Caco-2 (cell line): ENCODE measurements around the gene TSHZ3. TPM values are rescaled to one million over a fixed set of nuclear protein-coding genes. Genes with fewer than 3 reads are reported as not detected.

Experiments
- BruUV-seq: library from RNA; stranded (reverse); fragments of 400-500 nt; replicated peaks from 2 replicates; lab custom pipeline; 2021; lab: Mats Ljungman, UMichigan
- CTCF ChIA-PET: fragments of 300-600 bp; sonication (Branson Sonifier 250); formaldehyde crosslinking; loops from one replicate; lab custom pipeline; 2022; ENCODE audit warnings: antibody characterized with exemption; lab: Charles Lee
- POLR2A ChIA-PET: fragments of 300-600 bp; sonication (Branson Sonifier 250); formaldehyde crosslinking; loops from one replicate; lab custom pipeline; 2022; ENCODE audit warnings: antibody characterized with exemption; lab: Charles Lee
- DNase-seq, 2 experiments: peaks; one replicate each; pipeline versions ENCODE4 v3.0.0 to v3.0.0-alpha.2; 2020 to 2022
- H3K27me3 ChIP-seq: replicated peaks from 2 replicates; pipeline ENCODE4 v1.6.0; 2011; ENCODE audit warnings: low read length; ENCODE audit not compliant: control insufficient read depth, insufficient read depth
- H3K36me3 ChIP-seq: 2 replicates; pipeline ENCODE4 v1.5.1; 2011; ENCODE audit warnings: low read length; ENCODE audit not compliant: control insufficient read depth, insufficient read depth
- H3K4me1 ChIP-seq: fragments of 250-450 bp; sonication (Bioruptor Pico); 2 replicates; pipeline ENCODE4 v1.5.1; 2020; ENCODE audit warnings: mild to moderate bottlenecking
- H3K4me3 ChIP-seq: 2 replicates; pipeline ENCODE4 v1.5.1; 2011; ENCODE audit warnings: low read depth, mild to moderate bottlenecking, control low read depth, low read length
- H3K9me3 ChIP-seq: fragments of 250-450 bp; sonication (Bioruptor Pico); 2 replicates; pipeline ENCODE4 v1.5.1; 2020; ENCODE audit warnings: mild to moderate bottlenecking, moderate library complexity
- H3K27ac Mint-ChIP-seq: one replicate; pipeline ENCODE4 v1.8.0; 2022; ENCODE audit warnings: mixed read lengths; ENCODE audit not compliant: unreplicated experiment
- H3K27me3 Mint-ChIP-seq: one replicate; pipeline ENCODE4 v1.8.0; 2022; ENCODE audit warnings: mixed read lengths; ENCODE audit not compliant: insufficient read depth, unreplicated experiment
- H3K36me3 Mint-ChIP-seq: one replicate; pipeline ENCODE4 v1.8.0; 2022; ENCODE audit warnings: mild to moderate bottlenecking, mixed read lengths; ENCODE audit not compliant: insufficient read depth, unreplicated experiment
- H3K4me1 Mint-ChIP-seq: one replicate; pipeline ENCODE4 v1.8.0; 2022; ENCODE audit warnings: low read depth, mixed read lengths; ENCODE audit not compliant: unreplicated experiment
- H3K4me3 Mint-ChIP-seq: one replicate; pipeline ENCODE4 v1.8.0; 2022; ENCODE audit warnings: mild to moderate bottlenecking, moderate library complexity, mixed read lengths; ENCODE audit not compliant: unreplicated experiment
- H3K9me3 Mint-ChIP-seq: one replicate; pipeline ENCODE4 v1.8.0; 2022; ENCODE audit warnings: mixed read lengths; ENCODE audit not compliant: unreplicated experiment
- CTCF ChIP-seq, 2 experiments: fragments of 200-600 bp in 1 of 2; IDR thresholded peaks; 1 replicate in 1 of 2; 2 replicates in 1 of 2; pipeline versions ENCODE4 v1.5.1 to v1.8.0; 2011 to 2022; ENCODE audit warnings: antibody characterized with exemption in 1 of 2, control low read depth in 1 of 2, inconsistent platforms in 1 of 2, low read depth in 1 of 2, low read length in 1 of 2, mild to moderate bottlenecking in 1 of 2, moderate library complexity in 1 of 2; ENCODE audit not compliant: insufficient read depth in 1 of 2, severe bottlenecking in 1 of 2, unreplicated experiment in 1 of 2
- intact Hi-C: fragments of 100-400 bp; cut with micrococcal nuclease; formaldehyde crosslinking; loops from one replicate; pipeline ENCODE4 v1.10.0; 2022; ENCODE audit not compliant: unreplicated experiment
- total RNA-seq: library from RNA; stranded (reverse); gene quantifications from 2 replicates; pipeline ENCODE4 v1.2.3, GENCODE V29; 2022

The TSHZ3 gene
- total RNA-seq, 1 experiment from 2014 or later: not detected

- CTCF ChIA-PET: no interaction called here
- Mint-ChIP-seq H3K36me3 (no peaks in the 10 kb centered on the region), H3K27ac (no peak overlapping the region), H3K4me3 (no peak overlapping the region), H3K9me3 (no peaks in the 10 kb centered on the region), H3K4me1 (no peaks in the 10 kb centered on the region), H3K27me3 (peaks cover 17% of the 10 kb centered on the region)
- H3K4me1 ChIP-seq: no peaks in the 10 kb centered on the region
- no peaks in the 10 kb centered on the region for H3K36me3 ChIP-seq
- BruUV-seq: no TSS peak
- H3K9me3 ChIP-seq: no peaks in the 10 kb centered on the region
- no peak for DNase-seq
- no peaks in the 10 kb centered on the region for H3K27me3 ChIP-seq
- no peak overlapping the region for H3K4me3 ChIP-seq
- POLR2A ChIA-PET: no interaction called here
- intact Hi-C loops: no loop called here
- no peak for TF ChIP-seq CTCF (IDR thresholded peaks at IDR 0.05; ENCODE audit: insufficient read depth in 1 of 2, low read depth in 1 of 2, low read length in 1 of 2, severe bottlenecking in 1 of 2, unreplicated experiment in 1 of 2)
Measured at GRCh38 chr19:31314849-31315629, 34.2 kb downstream of the TSHZ3 start.

GRCh38 chr19:31314156-31314555 lies 35.1 kb downstream of the TSHZ3 start:
- Mint-ChIP-seq H3K4me1 (no peaks in the 10 kb centered on the region), H3K4me3 (no peak overlapping the region), H3K27ac (no peak overlapping the region), H3K9me3 (no peaks in the 10 kb centered on the region), H3K36me3 (no peaks in the 10 kb centered on the region), H3K27me3 (peaks cover 18% of the 10 kb centered on the region)
- Histone ChIP-seq H3K4me1 (no peaks in the 10 kb centered on the region), H3K9me3 (no peaks in the 10 kb centered on the region), H3K4me3 (no peak overlapping the region), H3K27me3 (no peaks in the 10 kb centered on the region), H3K36me3 (no peaks in the 10 kb centered on the region)
- intact Hi-C loops: no loop called here
- no TSS peak for BruUV-seq
- CTCF ChIA-PET: no interaction called here
- TF ChIP-seq CTCF (IDR thresholded peaks at IDR 0.05; ENCODE audit: insufficient read depth in 1 of 2, low read depth in 1 of 2, low read length in 1 of 2, severe bottlenecking in 1 of 2, unreplicated experiment in 1 of 2): no peak
- POLR2A ChIA-PET: no interaction called here
- no peak for DNase-seq

GRCh38 chr19:31313291-31314030 lies 35.8 kb downstream of the TSHZ3 start:
- H3K27me3 Mint-ChIP-seq: peaks cover 19% of the 10 kb centered on the region
- ChIA-PET POLR2A (no interaction called here), CTCF (no interaction called here)
- Histone ChIP-seq H3K9me3 (no peaks in the 10 kb centered on the region), H3K36me3 (no peaks in the 10 kb centered on the region), H3K27me3 (no peaks in the 10 kb centered on the region), H3K4me3 (no peak overlapping the region), H3K4me1 (no peaks in the 10 kb centered on the region)
- no TSS peak for BruUV-seq
- intact Hi-C loops: no loop called here
- no peak for TF ChIP-seq CTCF (IDR thresholded peaks at IDR 0.05; ENCODE audit: insufficient read depth in 1 of 2, low read depth in 1 of 2, low read length in 1 of 2, severe bottlenecking in 1 of 2, unreplicated experiment in 1 of 2)
- no peaks in the 10 kb centered on the region for H3K9me3 Mint-ChIP-seq
- no peaks in the 10 kb centered on the region for H3K4me1 Mint-ChIP-seq
- no peak overlapping the region for H3K4me3 Mint-ChIP-seq
- no peak overlapping the region for H3K27ac Mint-ChIP-seq
- no peaks in the 10 kb centered on the region for H3K36me3 Mint-ChIP-seq
- DNase-seq: no peak
